GM12891 (cell line): Measurements from ENCODE around the gene CCDC33.

Experiments used
- DNase-seq: peaks from one replicate; pipeline ENCODE4 v3.0.0; 2011; ENCODE audit warnings: low spot score; ENCODE audit not compliant: insufficient read length
- FAIRE-seq: peaks from 2 replicates; lab custom pipeline; 2011; peaks lifted over from hg19 to GRCh38; lab: Jason Lieb, UNC
- PAX5 ChIP-seq: IDR thresholded peaks from 2 replicates; pipeline ENCODE4 v1.6.1; 2011; ENCODE audit warnings: low read length, moderate library complexity, mild to moderate bottlenecking; ENCODE audit not compliant: insufficient read depth, severe bottlenecking
- POLR2A ChIP-seq: IDR thresholded peaks from 2 replicates; pipeline ENCODE4 v1.6.1; 2011; ENCODE audit warnings: low read depth, low read length, control low read depth
- POLR2AphosphoS5 ChIP-seq: IDR thresholded peaks from 2 replicates; pipeline ENCODE4 v1.6.1; 2011; ENCODE audit warnings: low read depth, low read length, control low read depth
- POU2F2 ChIP-seq: IDR thresholded peaks from 2 replicates; pipeline ENCODE4 v1.6.1; 2011; ENCODE audit warnings: low read depth, mild to moderate bottlenecking, control low read depth, low read length, moderate library complexity
- SPI1 ChIP-seq: IDR thresholded peaks from 2 replicates; pipeline ENCODE4 v1.6.1; 2011; ENCODE audit warnings: low read depth, low read length, control low read depth
- TAF1 ChIP-seq: IDR thresholded peaks from 2 replicates; pipeline ENCODE4 v1.6.1; 2011; ENCODE audit warnings: low read depth, low read length, control low read depth

The CCDC33 gene

GRCh38 chr15:74215958-74216357, 20.2 kb upstream of the CCDC33 start:
- TF ChIP-seq POLR2AphosphoS5: no peak
- TF ChIP-seq PAX5: no peak
- TF ChIP-seq TAF1: no peak
- no peak for TF ChIP-seq POLR2A
- no peak for TF ChIP-seq SPI1
- TF ChIP-seq POU2F2: no peak
- no peak for DNase-seq
- no peak for FAIRE-seq

- TF ChIP-seq PAX5 (no peak), TAF1 (no peak), POLR2A (no peak), SPI1 (no peak), POLR2AphosphoS5 (no peak), POU2F2 (no peak)
- DNase-seq: no peak
- no peak for FAIRE-seq
These were observed 19.2 kb upstream of the CCDC33 start for GRCh38 chr15:74216949-74217348.

GRCh38 chr15:74217907-74218885, 17.9 kb upstream of the CCDC33 start:
- FAIRE-seq (no peak), DNase-seq (no peak)
- TF ChIP-seq PAX5: no peak
- TF ChIP-seq SPI1: no peak

GRCh38 chr15:74220475-74221248, 15.5 kb upstream of the CCDC33 start:
- no peak for FAIRE-seq
- DNase-seq: no peak
- TF ChIP-seq PAX5: no peak
- no peak for TF ChIP-seq POLR2A
- TF ChIP-seq SPI1: no peak
- TF ChIP-seq POLR2AphosphoS5: no peak
- no peak for TF ChIP-seq TAF1
- TF ChIP-seq POU2F2: no peak

DNA sequence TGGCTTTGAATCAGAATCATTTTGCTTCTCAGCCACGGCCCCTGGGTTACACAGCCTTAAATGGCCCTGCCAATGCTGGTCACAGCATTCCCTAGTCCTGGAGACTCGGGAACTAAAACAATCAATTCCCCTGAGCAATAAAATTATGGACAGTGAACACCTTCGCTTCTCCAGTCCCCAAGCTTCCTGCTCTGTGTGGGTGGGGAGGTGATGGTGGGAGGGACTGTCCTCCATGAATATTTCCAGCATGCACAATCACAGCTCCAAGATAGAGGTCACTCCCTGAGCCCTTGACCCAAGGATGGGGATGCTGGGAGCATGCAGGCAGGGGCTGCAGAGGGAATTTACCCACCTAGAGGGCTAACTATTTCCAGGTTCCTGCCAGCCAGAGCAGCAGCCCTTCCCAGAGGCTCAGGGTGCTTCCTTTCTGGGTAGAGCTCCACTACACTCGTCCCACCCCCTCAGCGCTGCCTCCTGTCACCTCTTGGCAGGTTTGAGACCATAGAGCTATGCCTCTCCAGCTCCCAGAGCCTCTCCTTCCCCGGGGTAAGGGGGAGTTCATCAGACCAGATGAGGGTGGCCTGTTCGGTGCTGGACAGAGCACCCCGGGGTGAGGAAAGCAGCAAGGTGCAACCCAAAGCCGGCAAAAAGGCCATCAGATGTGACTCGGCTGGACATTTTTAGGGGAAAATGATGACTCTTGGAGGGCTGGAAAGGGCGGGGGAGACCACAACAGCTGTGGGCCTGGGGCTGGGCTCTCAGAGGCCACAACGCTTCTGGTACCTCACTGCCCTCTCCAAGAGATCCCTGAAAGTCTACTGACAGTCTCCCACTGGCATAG, 14.5 kb upstream of the CCDC33 start:
- FAIRE-seq (no peak), DNase-seq (no peak)
- TF ChIP-seq POLR2A: no peak
- TF ChIP-seq SPI1: no peak
- TF ChIP-seq TAF1: no peak
- no peak for TF ChIP-seq PAX5
- no peak for TF ChIP-seq POLR2AphosphoS5
- TF ChIP-seq POU2F2: no peak

GRCh38 chr15:74222240-74223119, 13.6 kb upstream of the CCDC33 start:
- FAIRE-seq (no peak), DNase-seq (no peak)
- TF ChIP-seq POLR2A (no peak), POLR2AphosphoS5 (no peak), POU2F2 (no peak), PAX5 (no peak), SPI1 (no peak), TAF1 (no peak)

DNA sequence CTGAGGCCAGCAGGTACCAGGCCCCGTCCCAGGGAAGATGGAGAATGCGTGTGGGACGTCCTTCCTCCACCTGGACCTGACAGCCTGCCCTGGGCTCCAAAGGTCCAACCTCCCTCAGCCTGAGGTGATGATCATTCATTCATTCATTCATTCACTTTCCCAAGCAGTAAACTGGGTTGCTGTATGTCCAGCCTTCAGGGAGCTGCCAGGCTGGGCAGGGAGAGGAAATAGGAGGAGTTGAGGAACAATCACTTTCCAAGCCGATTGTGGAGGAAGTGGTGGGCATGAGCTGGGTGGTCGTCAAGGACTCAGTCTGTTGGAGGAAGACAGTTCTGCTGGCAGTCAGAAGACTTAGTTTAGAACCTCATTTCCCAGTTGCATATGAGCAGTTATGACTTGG, 10.2 kb upstream of the CCDC33 start:
- no peak for FAIRE-seq
- no peak for DNase-seq
- TF ChIP-seq SPI1: no peak
- TF ChIP-seq POLR2AphosphoS5: no peak

- TF ChIP-seq SPI1 (no peak), POLR2A (no peak), POLR2AphosphoS5 (no peak), TAF1 (no peak), POU2F2 (no peak), PAX5 (no peak)
- DNase-seq: no peak
- no peak for FAIRE-seq
These were observed 9.2 kb upstream of the CCDC33 start for GRCh38 chr15:74226761-74227540.
